GM21423 (cell line): ENCODE results near the gene GLIPR1L2.
"Not testable (repeated sequence)": the region's sequence is repeated elsewhere in the genome, so short reads cannot be mapped to it uniquely, and the experiment has no call there.

Experiments
- ATAC-seq: cut with Tn5 transposase; IDR thresholded peaks from one replicate; pipeline ENCODE4 v1.9.1; 2021; ENCODE audit warnings: mild to moderate bottlenecking, moderate library complexity; ENCODE audit not compliant: unreplicated experiment

GLIPR1L2 gene

DNA sequence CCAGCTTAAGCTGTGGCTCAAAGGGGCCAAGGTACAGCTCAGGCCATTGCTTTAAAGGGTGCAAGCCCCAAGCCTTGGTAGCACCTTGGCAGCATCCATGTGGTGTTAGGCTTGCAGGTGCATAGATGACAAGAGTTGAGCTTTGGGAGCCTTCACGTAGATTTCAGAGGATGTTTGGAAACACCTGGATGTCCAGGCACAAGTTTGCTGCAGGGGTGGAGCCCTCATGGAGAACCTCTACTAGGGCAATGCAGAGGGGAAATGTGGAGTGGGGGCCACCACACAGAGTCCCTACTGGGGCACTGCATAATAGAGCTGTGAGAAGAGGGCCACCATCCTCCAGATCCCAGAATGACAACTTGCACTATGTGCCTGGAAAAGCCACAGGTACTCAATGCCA, 37.9 kb downstream of the GLIPR1L2 start:
- ATAC-seq: no peak

DNA sequence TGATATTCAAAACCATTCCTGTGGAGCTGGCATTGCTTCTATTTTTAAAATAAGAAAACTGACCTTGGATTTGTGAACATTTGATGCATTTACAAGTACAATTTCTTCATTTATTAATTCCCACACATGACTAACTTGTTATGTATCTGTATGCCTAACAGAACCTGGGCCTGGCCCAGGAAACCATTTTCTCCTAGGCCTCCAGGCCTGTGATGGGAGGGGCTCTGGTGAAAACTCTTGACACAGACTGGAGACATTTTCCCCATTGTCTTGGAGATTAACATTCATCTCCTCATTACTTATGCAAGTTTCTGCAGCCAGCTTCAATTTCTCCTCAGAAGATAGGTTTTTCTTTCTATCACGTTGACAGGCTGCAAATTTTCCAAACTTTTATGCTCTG, 42.0 kb downstream of the GLIPR1L2 start:
- ATAC-seq: no peak

GRCh38 chr12:75437564-75437963, 46.7 kb downstream of the GLIPR1L2 start:
- ATAC-seq: no peak

DNA sequence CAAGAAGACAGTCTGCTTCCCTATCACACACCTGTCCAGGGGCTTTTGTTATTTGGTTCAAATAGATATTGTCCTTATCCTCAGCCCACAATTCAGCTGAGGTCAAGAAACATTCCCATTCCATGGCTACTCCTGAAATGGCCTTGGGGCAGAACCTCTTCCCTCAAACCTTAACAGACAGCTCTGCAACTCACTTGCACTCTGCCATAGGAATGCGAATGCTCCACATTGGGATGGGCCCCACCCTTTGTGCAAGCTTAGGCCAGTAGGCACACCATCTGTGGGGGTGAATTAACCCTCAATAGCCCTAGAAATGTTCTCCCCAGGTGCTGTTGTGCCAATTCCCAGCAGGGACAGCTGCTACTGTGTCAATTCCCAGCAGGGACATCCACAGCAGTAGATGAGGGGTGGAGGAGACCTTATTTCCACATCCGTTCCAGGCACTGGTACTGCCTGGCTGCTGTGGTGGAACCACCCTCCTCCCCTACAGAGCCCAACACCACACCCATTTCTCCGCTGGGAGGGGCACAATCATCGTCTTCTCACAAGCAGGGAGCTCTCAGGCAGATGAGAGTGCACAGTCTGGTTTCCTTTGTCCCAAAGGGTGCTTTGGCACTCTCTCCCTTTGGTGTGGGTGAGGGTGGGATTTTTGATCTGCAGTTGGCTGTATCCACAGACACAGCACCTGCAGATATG, 47.3 kb downstream of the GLIPR1L2 start:
- ATAC-seq: no peak

- ATAC-seq: no peak
These were observed 48.2 kb downstream of the GLIPR1L2 start for GRCh38 chr12:75439048-75439447.

DNA sequence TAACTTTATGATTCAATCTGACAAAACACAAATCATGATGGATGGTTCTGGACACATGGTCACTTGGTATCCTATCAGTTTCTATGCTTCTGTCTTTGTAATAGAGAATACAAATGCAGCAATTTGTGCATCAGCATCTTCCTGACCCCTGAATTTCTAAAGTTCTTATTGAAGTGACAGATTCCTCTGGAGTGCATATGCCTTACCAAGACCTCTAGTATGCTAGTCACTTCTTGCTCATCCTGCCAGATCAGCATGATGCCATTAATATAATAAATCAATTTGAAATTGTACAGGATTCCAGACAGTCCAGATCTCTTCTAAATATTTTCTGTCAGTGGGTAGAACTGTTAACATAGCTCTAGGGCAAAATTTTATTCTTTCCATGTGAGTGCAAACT, 49.0 kb downstream of the GLIPR1L2 start:
- no peak for ATAC-seq

DNA sequence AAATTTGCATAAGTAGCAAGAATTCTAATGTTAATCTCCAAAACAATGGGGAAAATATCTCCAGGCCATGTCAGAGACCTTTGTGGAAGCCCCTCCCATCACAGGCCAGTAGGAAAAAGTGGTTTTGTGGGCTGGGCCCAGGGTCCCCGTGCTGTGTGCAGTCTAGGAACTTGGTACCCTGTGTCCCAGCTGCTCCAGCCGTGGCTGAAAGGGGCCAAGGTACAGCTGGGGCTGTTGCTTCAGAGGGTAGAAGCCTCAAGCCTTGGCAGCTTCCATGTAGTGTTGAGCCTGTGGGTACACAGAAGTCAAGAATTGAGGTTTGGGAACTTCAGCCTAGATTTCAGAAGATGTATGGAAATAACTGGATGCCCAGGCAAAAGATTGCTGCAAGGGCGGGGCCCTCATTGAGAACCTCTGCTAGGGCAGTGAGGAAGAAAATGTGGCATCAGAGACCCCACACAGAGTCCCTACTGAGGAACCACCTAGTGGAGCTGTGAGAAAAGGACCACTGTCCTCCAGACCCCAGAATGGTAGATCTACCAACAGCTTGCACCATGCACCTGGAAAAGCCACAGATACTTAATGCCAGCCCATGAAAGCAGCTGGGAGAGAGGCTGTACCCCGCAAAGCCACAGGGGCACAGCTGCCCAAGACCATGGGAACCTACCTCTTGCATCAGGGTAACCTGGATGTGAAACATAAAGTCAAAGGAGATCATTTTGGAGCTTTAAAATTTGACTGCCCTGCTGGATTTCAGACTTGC, 51.0 kb downstream of the GLIPR1L2 start:
- ATAC-seq: not testable (repeated sequence)

GRCh38 chr12:75442454-75442853, 51.6 kb downstream of the GLIPR1L2 start:
- ATAC-seq: not testable (repeated sequence)

- no peak for ATAC-seq
These were observed 52.8 kb downstream of the GLIPR1L2 start for GRCh38 chr12:75443709-75444108.

- no peak for ATAC-seq
These were observed 53.7 kb downstream of the GLIPR1L2 start for GRCh38 chr12:75444429-75445136.

- not testable (repeated sequence) for ATAC-seq
These were observed 54.2 kb downstream of the GLIPR1L2 start for GRCh38 chr12:75445137-75445507.

- no peak for ATAC-seq
These were observed 56.0 kb downstream of the GLIPR1L2 start for GRCh38 chr12:75446857-75447256.

DNA sequence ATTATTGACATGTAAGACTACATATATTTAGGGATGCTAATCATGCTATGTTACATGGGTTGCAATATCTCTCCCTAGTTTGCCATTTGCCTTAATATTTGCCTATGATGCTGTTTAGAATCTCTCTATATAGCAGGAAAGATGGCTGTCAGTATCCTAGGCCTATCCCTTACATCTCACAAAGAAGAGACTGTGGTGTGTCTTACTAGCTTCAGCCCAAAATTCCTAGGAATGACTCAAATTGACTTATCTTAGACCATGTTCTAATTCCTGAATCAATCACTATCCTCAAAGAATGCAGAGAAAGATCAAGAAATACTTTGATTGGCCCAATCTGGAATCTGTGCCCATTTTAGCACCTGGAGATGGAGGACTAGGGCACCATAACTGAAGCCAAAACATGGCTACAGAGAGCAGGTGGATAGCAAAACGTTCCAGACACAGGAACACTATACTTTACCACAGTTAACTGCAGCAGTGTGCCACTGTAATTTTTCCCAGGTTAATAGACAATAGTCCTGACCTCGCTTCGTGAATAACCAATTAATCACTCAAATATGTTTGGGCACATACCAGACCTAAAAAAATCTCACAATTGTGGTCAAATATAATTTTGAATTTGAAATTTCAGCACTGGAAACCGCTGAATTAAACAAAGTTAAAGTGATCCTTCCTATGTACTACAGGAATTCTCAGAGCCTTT, 57.0 kb downstream of the GLIPR1L2 start:
- no peak for ATAC-seq

GRCh38 chr12:75452675-75453330, 61.9 kb downstream of the GLIPR1L2 start:
- no peak for ATAC-seq

GRCh38 chr12:75455839-75456238, 65.0 kb downstream of the GLIPR1L2 start:
- no peak for ATAC-seq

- ATAC-seq: no peak
These were observed 66.3 kb downstream of the GLIPR1L2 start for GRCh38 chr12:75457191-75457590.

GRCh38 chr12:75457866-75458265, 67.0 kb downstream of the GLIPR1L2 start:
- ATAC-seq: not testable (repeated sequence)

DNA sequence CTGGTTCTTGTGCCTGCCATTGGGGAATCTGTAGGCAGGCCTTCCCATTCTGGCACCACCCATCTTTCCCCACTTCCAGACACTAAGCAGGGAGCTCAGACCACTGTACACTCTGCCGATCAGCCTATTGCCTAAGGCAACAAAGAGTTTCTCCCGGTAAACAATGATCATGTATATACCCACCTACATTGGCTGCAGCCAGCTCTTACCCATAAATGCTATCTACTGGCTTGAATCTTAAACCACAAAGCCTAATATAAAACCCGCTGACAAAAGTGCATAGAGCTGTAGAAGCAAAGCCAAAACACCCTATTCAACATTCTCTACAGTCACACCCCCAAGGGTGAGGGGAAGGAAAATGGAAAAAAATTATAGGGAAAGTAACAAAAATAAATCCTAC, 68.9 kb downstream of the GLIPR1L2 start:
- ATAC-seq: no peak

DNA sequence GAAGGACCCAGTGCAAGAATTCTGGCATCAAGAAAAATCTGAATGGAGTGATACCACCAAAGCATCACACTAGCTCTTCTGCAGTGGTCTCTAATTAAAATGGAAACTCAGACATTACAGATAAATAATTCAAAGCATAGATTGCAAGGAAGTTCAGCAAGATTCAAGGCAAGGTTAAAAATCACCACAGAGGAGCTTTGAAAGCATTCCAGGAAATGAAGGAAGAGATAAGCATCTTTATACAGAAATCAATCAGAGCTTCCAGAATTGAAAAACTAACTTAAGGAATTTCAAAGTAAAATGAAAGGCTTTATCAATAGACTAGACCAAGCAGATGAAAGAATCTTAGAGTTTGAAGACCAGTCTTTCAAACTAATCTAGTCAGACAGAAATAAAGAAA, 69.3 kb downstream of the GLIPR1L2 start:
- no peak for ATAC-seq
